ENCODE data around the gene SLC7A5.
"Not testable (repeated sequence)": the region's sequence is repeated elsewhere in the genome, so short reads cannot be mapped to it uniquely, and the experiment has no call there.

The SLC7A5 gene

GRCh38 chr16:87860553-87861299, 8.6 kb downstream of the SLC7A5 start:
- no peak for FAIRE-seq

- FAIRE-seq, result not testable (repeated sequence)
Observed at GRCh38 chr16:87858151-87858993, 10.9 kb downstream of the SLC7A5 start.

GRCh38 chr16:87856791-87857228, 12.5 kb downstream of the SLC7A5 start:
- no peak for FAIRE-seq

GRCh38 chr16:87855852-87856715, 13.2 kb downstream of the SLC7A5 start:
- no peak for FAIRE-seq

- FAIRE-seq, result no peak
Observed at GRCh38 chr16:87854907-87855683, 14.2 kb downstream of the SLC7A5 start.

GRCh38 chr16:87854053-87854906, 15.0 kb downstream of the SLC7A5 start:
- no peak for FAIRE-seq

GRCh38 chr16:87853411-87854052, 15.8 kb downstream of the SLC7A5 start:
- FAIRE-seq, result no peak

GRCh38 chr16:87851601-87852000, 17.7 kb downstream of the SLC7A5 start:
- FAIRE-seq, result no peak

GRCh38 chr16:87851141-87851587, 18.1 kb downstream of the SLC7A5 start:
- no peak for FAIRE-seq

GRCh38 chr16:87850009-87851006, 19.0 kb downstream of the SLC7A5 start:
- no peak for FAIRE-seq

GRCh38 chr16:87849419-87850008, 19.8 kb downstream of the SLC7A5 start:
- FAIRE-seq, result no peak

- FAIRE-seq, result no peak
Observed at GRCh38 chr16:87848676-87849345, 20.5 kb downstream of the SLC7A5 start.

GRCh38 chr16:87847785-87848675, 21.3 kb downstream of the SLC7A5 start:
- FAIRE-seq, result no peak

GRCh38 chr16:87847467-87847784, 21.9 kb downstream of the SLC7A5 start:
- no peak for FAIRE-seq

GRCh38 chr16:87846705-87847466, 22.4 kb downstream of the SLC7A5 start:
- no peak for FAIRE-seq
